H9 (cell line): ENCODE data around the gene NPS. TPM values are rescaled to one million over a fixed set of nuclear protein-coding genes. Genes with fewer than 3 reads are reported as not detected.

Source experiments
- DNase-seq: peaks from one replicate; pipeline ENCODE4 v3.0.0-alpha.2; 2017
- H2AFZ ChIP-seq: one replicate; pipeline ENCODE4 v1.6.1; 2013; ENCODE audit warnings: mild to moderate bottlenecking, low read length, control low read depth, moderate library complexity
- H2AK5ac ChIP-seq: 2 replicates; pipeline ENCODE4 v1.6.1; 2013; ENCODE audit warnings: low read length, control low read depth, mixed read lengths; ENCODE audit not compliant: insufficient read length
- H2BK120ac ChIP-seq: one replicate; pipeline ENCODE4 v1.6.1; 2013; ENCODE audit warnings: low read depth, mild to moderate bottlenecking, low read length, control low read depth, inconsistent platforms; ENCODE audit not compliant: poor library complexity, severe bottlenecking
- H2BK12ac ChIP-seq: 2 replicates; pipeline ENCODE4 v1.6.1; 2013; ENCODE audit warnings: low read length, control low read depth, mixed read lengths, low read depth; ENCODE audit not compliant: insufficient read length
- H2BK15ac ChIP-seq: 2 replicates; pipeline ENCODE4 v1.6.1; 2013; ENCODE audit warnings: low read depth, low read length, control low read depth
- H2BK20ac ChIP-seq: one replicate; pipeline ENCODE4 v1.6.1; 2013; ENCODE audit warnings: low read depth, mild to moderate bottlenecking, low read length, control low read depth, inconsistent platforms; ENCODE audit not compliant: poor library complexity, severe bottlenecking
- H2BK5ac ChIP-seq: 2 replicates; pipeline ENCODE4 v1.6.1; 2013; ENCODE audit warnings: low read length, control low read depth, mixed read lengths; ENCODE audit not compliant: insufficient read length
- H3K14ac ChIP-seq: 2 replicates; pipeline ENCODE4 v1.6.1; 2013; ENCODE audit warnings: low read length, control low read depth; ENCODE audit not compliant: insufficient read depth
- H3K18ac ChIP-seq: 2 replicates; pipeline ENCODE4 v1.6.1; 2013; ENCODE audit warnings: low read depth, mild to moderate bottlenecking, mixed read lengths, low read length, control low read depth; ENCODE audit not compliant: insufficient read length
- H3K23ac ChIP-seq: 2 replicates; pipeline ENCODE4 v1.6.1; 2013; ENCODE audit warnings: low read length, control low read depth, mixed read lengths, low read depth; ENCODE audit not compliant: insufficient read length
- H3K23me2 ChIP-seq: 2 replicates; pipeline ENCODE4 v1.6.1; 2013; ENCODE audit warnings: low read depth, mild to moderate bottlenecking, mixed read lengths, low read length, control low read depth; ENCODE audit not compliant: insufficient read length, poor library complexity, severe bottlenecking
- H3K27ac ChIP-seq: 2 replicates; pipeline ENCODE4 v1.5.1; 2013; ENCODE audit warnings: low read length, control low read depth, mixed read lengths, low read depth; ENCODE audit not compliant: insufficient read length
- H3K27me3 ChIP-seq: 2 replicates; pipeline ENCODE4 v1.6.1; 2013; ENCODE audit warnings: low read length, control low read depth, inconsistent platforms; ENCODE audit not compliant: insufficient read depth
- H3K4ac ChIP-seq: 2 replicates; pipeline ENCODE4 v1.6.1; 2013; ENCODE audit warnings: low read depth, mild to moderate bottlenecking, control low read depth, inconsistent platforms, low read length, moderate library complexity
- H3K4me1 ChIP-seq: 2 replicates; pipeline ENCODE4 v1.6.1; 2013; ENCODE audit warnings: low read length, control low read depth, inconsistent platforms; ENCODE audit not compliant: insufficient read depth
- H3K4me2 ChIP-seq: 2 replicates; pipeline ENCODE4 v1.6.1; 2013; ENCODE audit warnings: low read length, control low read depth, mixed read lengths; ENCODE audit not compliant: insufficient read length, insufficient read depth
- H3K56ac ChIP-seq: 2 replicates; pipeline ENCODE4 v1.6.1; 2013; ENCODE audit warnings: low read depth, mild to moderate bottlenecking, mixed read lengths, low read length, control low read depth; ENCODE audit not compliant: insufficient read length
- H3K79me1 ChIP-seq: 2 replicates; pipeline ENCODE4 v1.6.1; 2013; ENCODE audit warnings: low read depth, mild to moderate bottlenecking, moderate library complexity, low read length, control low read depth, inconsistent platforms; ENCODE audit not compliant: insufficient read depth, poor library complexity, severe bottlenecking
- H3K79me2 ChIP-seq: 2 replicates; pipeline ENCODE4 v1.6.1; 2013; ENCODE audit warnings: low read length, control low read depth, inconsistent platforms; ENCODE audit not compliant: insufficient read depth
- H3K9ac ChIP-seq: 2 replicates; pipeline ENCODE4 v1.6.1; 2013; ENCODE audit warnings: low read length, control low read depth, mixed read lengths; ENCODE audit not compliant: insufficient read length; ENCODE audit errors: extremely low read depth
- H3K9me3 ChIP-seq: one replicate; pipeline ENCODE4 v1.6.1; 2013; ENCODE audit warnings: low read depth, low read length, inconsistent platforms; ENCODE audit not compliant: control insufficient read depth
- H3T11ph ChIP-seq: one replicate; pipeline ENCODE4 v1.6.1; 2013; ENCODE audit warnings: mild to moderate bottlenecking, low read length, control low read depth, inconsistent platforms
- H4K20me1 ChIP-seq: one replicate; pipeline ENCODE4 v1.6.1; 2013; ENCODE audit not compliant: control insufficient read depth, insufficient read length, insufficient read depth
- H4K5ac ChIP-seq: 2 replicates; pipeline ENCODE4 v1.6.1; 2013; ENCODE audit warnings: low read depth, mild to moderate bottlenecking, mixed read lengths, low read length, control low read depth; ENCODE audit not compliant: insufficient read length
- H4K8ac ChIP-seq: replicated peaks from 2 replicates; pipeline ENCODE4 v1.6.1; 2013; ENCODE audit warnings: low read length, control low read depth, mixed read lengths, low read depth; ENCODE audit not compliant: insufficient read length
- H4K91ac ChIP-seq: 2 replicates; pipeline ENCODE4 v1.6.1; 2013; ENCODE audit warnings: low read depth, mild to moderate bottlenecking, moderate library complexity, mixed read lengths, low read length, control low read depth; ENCODE audit not compliant: insufficient read length
- H3K27ac Mint-ChIP-seq, 3 experiments: 2 replicates in 2 of 3; 3 replicates in 1 of 3; pipeline ENCODE4 v1.8.0; 2020 to 2021; ENCODE audit warnings: mixed read lengths in 3 of 3, mild to moderate bottlenecking in 1 of 3, moderate library complexity in 1 of 3
- H3K27me3 Mint-ChIP-seq: 2 replicates; pipeline ENCODE4 v1.8.0; 2021; ENCODE audit warnings: low read depth, mild to moderate bottlenecking, moderate library complexity, mixed read lengths
- H3K36me3 Mint-ChIP-seq, 3 experiments: 2 replicates in 2 of 3; 3 replicates in 1 of 3; pipeline ENCODE4 v1.8.0; 2020 to 2021; ENCODE audit warnings: low read depth in 3 of 3, mixed read lengths in 3 of 3; ENCODE audit not compliant: insufficient read depth in 1 of 3
- H3K4me1 Mint-ChIP-seq, 2 experiments: 2 replicates each; pipeline ENCODE4 v1.8.0; 2020; ENCODE audit warnings: mixed read lengths in 2 of 2
- H3K4me3 Mint-ChIP-seq, 2 experiments: 2 replicates in 1 of 2; 3 replicates in 1 of 2; pipeline ENCODE4 v1.8.0; 2020 to 2021; ENCODE audit warnings: mild to moderate bottlenecking in 2 of 2, mixed read lengths in 2 of 2, moderate library complexity in 1 of 2
- H3K9me3 Mint-ChIP-seq, 2 experiments: 2 replicates in 1 of 2; 3 replicates in 1 of 2; pipeline ENCODE4 v1.8.0; 2020; ENCODE audit warnings: mild to moderate bottlenecking in 2 of 2, mixed read lengths in 2 of 2, moderate library complexity in 1 of 2
- CTCF ChIP-seq: fragments of 200-600 bp; sonication (generic); conservative IDR thresholded peaks from 3 replicates; pipeline ENCODE4 v1.8.0; 2021; ENCODE audit warnings: antibody characterized with exemption, mild to moderate bottlenecking
- WGBS: extraction: QIAGEN DNeasy Blood & Tissue Kit; methylation state at CpG from one replicate; pipeline ENCODE4 v1.1.7; 2013; ENCODE audit warnings: missing lambda C conversion rate, low lambda C conversion rate, mixed read lengths; ENCODE audit not compliant: insufficient read length; ENCODE audit errors: extremely low coverage; 5-methylcytosine and 5-hydroxymethylcytosine counted together
- total RNA-seq: library from RNA; stranded (reverse); gene quantifications from 2 replicates; pipeline ENCODE4 v1.2.1, GENCODE V29; 2021

The NPS gene
- total RNA-seq, 1 experiment from 2014 or later: not detected

GRCh38 chr10:127571386-127571785 is 22.3 kb downstream of the NPS start:
- H3K9me3 Mint-ChIP-seq: peaks cover 0 to 3% of the 10 kb centered on the region in 2 experiments; a peak in 1 of 5 replicates

More at GRCh38 chr10:127571386-127571785, 22.3 kb downstream of the NPS start:
- no peak overlapping the region for H2BK5ac ChIP-seq
- H3K79me1 ChIP-seq: no peaks in the 10 kb centered on the region
- no peak overlapping the region for H2AK5ac ChIP-seq
- no peak overlapping the region for H3K4me2 ChIP-seq
- no peak for DNase-seq
- no peaks in the 10 kb centered on the region for H3K79me2 ChIP-seq
- no peaks in the 10 kb centered on the region for H3K4me1 ChIP-seq
- no peak overlapping the region for H3K27ac Mint-ChIP-seq
- H3K9me3 ChIP-seq: no peaks in the 10 kb centered on the region
- no peak overlapping the region for H3K56ac ChIP-seq
- H2BK12ac ChIP-seq: no peak overlapping the region
- H2AFZ ChIP-seq: no peak overlapping the region
- H3K27ac ChIP-seq: no peak overlapping the region
- H2BK120ac ChIP-seq: no peak overlapping the region
- H3K23me2 ChIP-seq: no peaks in the 10 kb centered on the region
- no peak overlapping the region for H3K9ac ChIP-seq
- H3K4me3 Mint-ChIP-seq: no peak overlapping the region
- TF ChIP-seq CTCF: no peak
- no peak overlapping the region for H2BK15ac ChIP-seq
- H3K27me3 Mint-ChIP-seq: peaks cover 4% of the 10 kb centered on the region
- no peak overlapping the region for H4K5ac ChIP-seq
- H3T11ph ChIP-seq: no peak overlapping the region
- no peak overlapping the region for H3K23ac ChIP-seq
- H4K8ac ChIP-seq: no peak overlapping the region
- H3K4me1 Mint-ChIP-seq: no peaks in the 10 kb centered on the region
- H2BK20ac ChIP-seq: no peak overlapping the region
- no peak overlapping the region for H3K14ac ChIP-seq
- no peak overlapping the region for H3K4ac ChIP-seq
- no peak overlapping the region for H4K91ac ChIP-seq
- H3K27me3 ChIP-seq: no peaks in the 10 kb centered on the region
- H3K18ac ChIP-seq: no peak overlapping the region
- no peaks in the 10 kb centered on the region; a peak in 1 of 7 replicates for H3K36me3 Mint-ChIP-seq
- no CpG with 5 or more reads among the region's 1 CpG for WGBS
- H4K20me1 ChIP-seq: no peaks in the 10 kb centered on the region
